SKM-1 treated with dmso at 0.1 percent for 144 hours (cell line): ENCODE results near the gene COL18A1.

ENCODE experiments used
- DNase-seq: peaks from one replicate; lab custom pipeline; 2025; ENCODE audit not compliant: unreplicated experiment; lab: John Stamatoyannopoulos, UW

The COL18A1 gene

DNA sequence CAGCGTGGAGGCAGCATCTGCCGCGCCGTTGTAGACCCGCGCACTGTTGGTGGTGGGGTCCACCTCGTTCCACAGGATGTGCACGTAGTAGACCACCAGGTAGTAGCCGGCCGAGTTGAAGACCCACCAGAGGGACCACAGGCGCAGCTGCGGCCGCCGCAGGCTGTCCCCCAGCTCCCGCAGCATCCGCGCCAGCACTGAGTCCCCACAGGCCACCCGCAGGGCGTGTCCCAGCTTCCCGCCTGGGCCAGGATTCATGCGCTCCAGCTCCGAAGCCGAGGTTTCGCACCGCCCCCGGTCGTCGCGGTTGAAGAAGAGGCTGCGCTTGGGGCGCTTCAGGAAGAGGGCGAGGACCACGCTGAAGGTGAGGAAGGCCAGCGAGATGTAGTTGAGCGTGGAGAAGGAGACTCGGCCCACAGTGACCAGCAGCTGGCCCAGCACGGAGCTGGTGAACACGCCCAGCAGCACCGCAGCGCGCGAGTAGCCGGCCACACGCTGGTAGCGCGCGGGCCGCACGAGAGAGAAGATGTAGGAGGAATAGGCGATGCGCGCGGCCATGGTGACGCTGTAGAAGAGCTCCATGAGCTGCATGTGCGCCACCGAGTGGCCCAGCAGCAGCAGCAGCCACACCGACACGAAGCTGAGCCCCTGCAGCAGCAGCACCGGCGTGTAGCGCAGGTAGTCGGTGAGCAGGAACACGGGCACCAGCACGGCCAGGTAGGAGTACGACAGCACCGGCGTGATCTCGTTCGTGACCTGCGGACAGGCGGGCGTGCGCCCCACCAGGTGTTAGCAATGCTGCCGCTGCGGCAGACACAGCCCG, 126.6 kb downstream of the COL18A1 start:
- no peak for DNase-seq

DNA sequence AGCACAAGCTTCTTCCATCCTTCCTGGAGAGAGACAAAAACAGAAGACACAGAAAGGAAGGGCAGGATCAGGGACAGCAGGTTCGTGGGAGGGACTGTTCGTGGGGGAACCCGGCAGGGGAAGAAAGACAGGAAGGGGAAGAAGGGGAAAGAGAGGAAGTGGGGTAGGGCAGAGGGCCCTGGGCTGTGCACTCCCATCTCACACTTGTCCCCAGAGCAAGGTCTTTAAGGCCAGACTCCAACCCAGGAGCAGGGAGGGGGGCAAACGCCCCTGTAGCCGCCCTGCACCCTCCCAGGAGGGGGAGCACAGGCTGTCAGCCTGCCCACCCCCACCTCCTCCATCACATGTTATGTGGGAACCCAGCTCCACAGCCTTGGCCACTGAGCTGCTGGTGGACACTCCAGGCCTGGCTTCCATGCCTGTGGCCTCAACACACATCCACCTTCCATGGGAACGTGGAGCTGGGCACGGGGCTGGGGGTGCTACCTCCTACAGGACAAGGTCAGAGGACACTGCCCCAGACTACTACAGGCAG, 127.9 kb downstream of the COL18A1 start:
- DNase-seq: peak; percentile 52

DNA sequence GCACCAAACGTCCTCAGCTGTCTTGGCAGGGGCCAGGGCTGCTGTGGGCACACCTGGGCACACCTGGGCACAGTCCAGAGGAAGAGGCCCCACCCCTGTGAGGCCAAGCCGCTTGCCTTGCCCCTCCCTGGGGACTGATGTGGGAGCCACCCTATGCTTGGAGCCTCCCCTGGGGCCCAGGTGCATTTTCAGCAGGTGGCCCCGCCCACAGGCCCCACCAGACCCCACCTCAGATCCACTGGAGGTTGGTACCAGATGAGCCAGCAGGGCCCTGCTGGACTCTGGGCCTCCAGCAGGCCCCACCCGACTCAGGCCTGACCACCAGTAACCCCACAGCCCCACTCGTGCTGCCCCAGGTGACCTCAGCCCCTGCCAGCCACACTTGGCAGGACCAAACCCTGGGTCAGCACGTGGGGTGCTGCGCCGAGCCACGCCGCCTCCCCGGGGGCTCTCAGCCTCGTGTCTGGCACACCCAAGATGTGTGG, 128.4 kb downstream of the COL18A1 start:
- DNase-seq: no peak

DNA sequence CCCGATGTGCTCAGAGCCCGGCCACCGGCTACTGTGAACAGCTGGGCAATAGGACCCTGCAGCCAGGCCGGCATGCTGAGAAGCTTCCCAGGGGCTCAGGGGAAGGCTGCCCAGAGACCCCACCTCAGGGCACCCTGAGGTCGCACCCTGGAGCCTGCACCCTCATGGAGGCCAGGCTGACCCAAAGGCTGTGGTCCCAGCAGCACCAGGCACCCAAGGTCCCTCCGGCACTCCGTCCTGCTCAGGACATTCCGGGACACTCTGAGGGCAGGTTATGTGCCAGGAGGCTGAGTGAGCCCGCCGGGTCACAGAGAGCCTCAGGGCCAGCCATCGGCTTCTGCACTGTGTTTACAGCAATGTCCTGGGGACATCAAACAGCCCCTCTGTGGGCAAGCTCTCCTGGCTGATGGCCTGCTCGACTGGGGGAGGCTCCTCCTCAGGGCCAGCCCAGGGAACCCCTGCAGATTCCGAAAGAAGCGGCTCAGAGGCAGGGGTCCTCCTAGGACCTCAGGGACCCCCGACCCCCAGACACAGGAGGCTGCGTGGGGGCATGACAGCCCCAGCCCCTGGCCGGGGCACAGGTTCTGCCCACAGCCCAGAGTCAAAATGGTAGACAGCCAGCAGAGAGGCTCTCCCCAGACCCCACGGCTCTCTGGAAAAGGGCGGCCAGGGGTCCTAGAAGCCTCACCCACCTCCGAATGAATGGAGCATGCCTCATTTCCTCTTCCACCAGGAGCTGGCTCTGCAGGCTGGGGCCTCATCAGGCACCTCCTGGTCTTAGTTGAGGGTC, 129.1 kb downstream of the COL18A1 start:
- no peak for DNase-seq

DNA sequence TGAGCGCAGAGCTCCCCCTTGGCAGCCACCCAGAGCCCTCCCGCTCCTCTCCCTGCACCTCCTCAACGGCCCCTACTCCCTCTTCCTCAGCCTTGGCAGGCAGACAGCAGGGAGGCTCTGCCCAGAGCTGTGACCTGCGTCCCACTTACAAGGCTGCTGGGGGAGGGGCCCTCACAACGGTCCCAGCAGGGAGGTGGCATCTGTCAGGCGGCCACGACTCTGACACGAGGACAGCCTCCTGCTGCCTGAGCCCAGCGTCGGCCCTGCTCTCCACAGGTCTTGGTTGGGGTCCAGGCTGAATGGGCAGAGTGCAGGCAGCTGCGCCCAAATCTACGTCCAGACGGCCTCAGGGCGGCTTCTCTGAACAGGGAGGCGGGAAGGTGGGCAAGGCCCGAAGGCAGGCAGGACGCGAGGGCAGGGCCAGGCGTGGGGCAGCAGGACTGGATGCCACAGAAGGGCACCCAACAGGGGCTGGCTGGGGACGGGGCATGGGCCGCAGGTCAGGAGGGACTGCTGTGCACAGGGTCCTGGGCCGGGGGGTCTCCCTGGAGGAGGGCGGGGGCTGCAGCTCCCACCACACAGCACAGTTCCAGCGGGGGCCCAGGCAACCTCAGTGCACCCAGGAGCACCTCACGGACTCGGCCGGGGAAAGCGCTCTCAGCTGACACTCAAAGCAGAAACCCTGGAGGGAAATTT, 129.8 kb downstream of the COL18A1 start:
- DNase-seq: no peak

DNA sequence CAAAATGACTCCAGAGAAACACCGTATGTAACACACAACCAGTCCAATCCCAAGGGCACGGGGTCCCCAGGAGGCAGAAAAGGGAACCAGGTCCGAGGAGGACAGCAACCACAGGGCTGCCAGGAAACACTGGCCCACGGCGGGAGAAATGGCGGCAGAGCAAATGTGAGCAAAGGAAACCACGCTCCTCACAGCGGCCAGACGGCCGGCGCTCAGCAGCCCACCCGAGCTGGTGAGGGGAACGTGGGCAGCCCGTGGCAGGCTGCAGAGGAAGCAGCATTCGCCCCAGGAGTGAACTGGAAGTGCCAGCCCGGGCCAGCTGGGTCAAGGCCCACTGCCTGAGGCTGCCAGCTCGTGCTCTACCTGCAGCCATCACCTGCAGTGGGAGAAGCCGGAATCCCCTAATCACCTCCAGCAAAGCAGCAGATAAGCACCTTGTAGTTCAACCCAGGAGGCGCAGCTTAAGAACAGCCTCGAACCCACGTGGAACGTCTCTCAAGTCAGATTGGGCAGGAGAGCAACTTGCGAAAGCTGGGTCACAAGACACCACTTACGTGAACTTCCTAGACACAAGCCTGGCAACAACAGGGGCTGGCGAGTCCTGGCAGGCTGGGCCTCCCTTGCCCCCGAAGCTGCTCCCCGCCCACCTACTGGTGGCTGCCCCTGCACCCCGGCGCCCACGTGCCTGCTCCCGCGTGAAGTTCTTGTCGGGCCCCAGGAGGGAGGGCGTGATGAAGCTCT, 130.5 kb downstream of the COL18A1 start:
- no peak for DNase-seq

DNA sequence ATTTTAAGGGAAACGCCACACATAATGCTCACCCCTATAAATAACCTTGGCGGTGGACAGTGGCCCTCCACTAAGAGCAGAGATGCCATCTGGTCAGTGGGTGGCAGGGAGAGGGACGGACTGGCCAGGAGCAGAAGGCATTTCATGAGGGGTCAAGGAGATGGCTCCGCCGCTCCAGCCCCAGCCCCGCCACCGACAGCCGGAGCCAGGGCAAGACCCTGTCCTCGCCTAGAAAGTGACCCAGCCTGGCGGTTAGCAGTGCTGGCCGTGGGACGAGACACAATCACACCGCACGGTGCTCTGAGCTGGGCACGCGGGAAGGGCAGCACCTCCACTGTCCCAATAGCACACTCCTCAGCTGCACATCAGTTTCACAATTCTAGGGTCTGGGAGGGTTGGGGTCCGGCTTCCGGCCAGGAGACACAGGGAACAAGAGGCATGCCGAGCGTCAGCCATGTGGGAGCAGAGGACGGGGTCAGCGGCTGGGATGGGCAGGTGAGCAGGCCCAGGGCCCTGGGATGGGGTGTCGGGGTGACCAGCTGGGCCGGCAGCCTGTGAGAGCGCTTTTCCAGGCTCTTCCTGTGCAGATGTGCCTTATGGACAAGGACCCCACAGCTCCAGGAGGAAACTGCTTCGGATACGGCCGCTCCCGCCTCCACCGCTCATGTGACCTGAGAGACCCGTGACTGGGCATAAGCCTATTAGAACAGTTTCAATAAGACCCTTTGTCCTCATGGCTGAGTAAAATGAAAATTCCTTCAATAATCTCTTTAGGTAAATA, 131.5 kb downstream of the COL18A1 start:
- no peak for DNase-seq

DNA sequence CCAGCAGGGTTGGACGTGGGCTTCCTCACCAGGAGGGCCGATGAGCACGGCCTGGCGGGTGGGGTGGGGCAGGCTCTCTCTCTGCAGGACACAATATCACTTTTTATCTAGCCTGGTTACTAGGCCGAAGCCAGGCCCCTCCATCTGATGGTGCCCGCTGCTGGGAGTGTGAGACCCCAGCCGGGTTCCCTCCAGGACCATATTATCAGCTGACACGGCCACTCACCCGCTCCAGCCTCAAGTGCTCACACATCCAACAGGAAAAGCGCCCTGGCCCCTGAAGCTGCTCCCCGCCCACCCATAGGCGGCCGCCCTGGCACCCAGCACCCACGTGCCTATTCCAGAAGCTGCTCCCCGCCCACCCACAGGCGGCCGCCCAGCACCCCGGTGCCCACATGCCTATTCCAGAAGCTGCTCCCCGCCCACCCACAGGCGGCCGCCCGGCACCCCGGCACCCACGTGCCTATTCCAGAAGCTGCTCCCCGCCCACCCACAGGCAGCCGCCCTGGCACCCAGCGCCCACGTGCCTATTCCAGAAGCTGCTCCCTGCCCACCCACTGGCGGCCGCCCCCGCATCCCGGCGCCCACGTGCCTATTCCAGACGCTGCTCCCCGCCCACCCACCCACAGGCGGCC, 132.3 kb downstream of the COL18A1 start:
- DNase-seq: no peak

DNA sequence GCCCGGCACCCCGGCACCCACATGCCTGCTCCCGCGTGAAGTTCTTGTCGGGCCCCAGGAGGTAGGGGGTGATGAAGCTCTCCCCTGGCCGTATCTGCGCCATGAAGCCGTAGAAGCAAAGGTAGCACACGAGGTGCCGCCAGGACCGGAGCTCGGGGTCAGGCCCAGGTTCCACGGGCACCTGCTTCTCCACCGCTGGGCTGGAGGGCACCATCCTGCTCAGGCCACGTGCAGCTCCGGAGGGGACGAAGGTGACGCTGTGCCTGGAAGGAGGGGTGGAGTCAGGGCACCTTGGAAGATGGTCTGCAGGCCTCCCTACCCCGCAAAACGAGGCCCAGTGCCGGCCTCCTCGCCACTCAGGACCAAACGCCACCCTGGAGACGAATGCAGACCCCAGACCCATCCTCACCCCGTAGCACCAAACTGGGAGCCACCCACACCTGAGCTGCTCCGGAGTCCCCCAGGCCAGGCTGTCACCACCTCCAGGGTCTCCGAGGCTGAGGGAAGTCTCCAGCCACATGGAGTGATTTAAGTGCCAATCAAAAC, 132.9 kb downstream of the COL18A1 start:
- no peak for DNase-seq

DNA sequence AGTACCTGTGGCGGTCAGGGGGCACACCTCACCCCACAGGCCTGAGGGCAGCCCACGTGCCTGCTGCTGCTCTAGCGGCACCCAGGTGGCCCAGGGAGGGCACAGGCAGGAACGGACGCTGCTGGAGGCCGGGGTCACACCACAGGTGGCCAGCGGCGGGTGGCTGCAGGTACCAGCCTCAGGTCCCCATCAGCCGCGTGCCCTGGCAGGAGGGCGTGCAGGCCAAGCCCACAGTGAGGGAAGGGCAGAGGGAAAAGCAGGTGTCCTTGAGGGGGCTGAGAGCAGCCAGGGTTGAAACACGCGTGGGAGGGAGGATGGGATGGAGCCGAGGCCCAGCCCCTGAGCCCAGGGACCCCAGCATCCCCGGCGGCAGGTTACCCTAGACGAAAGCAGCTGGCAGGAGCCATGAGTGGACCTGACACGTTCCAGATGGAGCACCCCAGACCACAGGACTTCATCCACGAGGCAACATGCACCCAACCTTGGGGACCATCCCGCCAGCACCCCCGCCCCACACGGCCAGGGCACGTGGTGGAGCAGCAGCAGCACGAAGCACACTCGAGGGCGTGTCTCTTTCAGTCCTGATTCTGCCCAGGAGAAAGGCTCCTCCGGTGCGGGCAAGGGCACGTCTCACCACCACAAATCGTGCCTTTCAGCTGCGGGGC, 133.5 kb downstream of the COL18A1 start:
- no peak for DNase-seq

DNA sequence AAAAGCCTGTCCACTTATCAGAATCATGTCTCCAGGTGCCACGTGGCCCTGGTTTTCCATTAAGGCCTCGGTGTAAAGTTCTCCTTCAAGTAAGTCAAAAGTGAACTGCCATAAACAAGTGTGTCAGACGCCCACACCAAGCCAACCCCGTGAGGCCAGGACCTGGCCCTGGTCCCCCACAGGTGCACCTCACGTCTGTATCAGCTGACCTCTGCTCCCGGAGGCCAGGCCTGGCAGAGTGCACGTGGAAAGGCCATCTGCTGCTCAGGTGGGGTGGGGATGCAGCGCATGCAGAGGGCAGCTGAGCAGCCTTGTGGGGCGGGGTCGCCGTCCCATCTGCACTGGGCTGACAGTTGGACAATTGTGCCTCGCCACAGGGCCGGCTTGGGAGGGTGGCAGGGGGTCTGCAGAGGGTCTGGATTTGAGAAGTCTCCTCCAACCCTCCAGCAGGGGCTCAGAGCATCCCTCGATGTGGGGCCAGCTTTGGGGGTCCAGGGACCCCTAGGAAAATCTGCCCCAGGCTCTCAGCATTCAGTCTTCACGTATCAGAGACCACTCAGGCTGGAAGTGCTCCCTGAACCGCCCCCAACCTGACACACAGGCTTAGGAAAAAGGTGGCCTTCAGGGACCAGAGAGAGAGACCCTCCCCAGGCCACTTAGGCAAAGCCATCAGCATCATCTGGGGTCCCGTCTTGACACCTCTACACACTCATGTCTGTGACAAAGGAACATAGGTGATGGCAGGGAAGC, 134.3 kb downstream of the COL18A1 start:
- no peak for DNase-seq

DNA sequence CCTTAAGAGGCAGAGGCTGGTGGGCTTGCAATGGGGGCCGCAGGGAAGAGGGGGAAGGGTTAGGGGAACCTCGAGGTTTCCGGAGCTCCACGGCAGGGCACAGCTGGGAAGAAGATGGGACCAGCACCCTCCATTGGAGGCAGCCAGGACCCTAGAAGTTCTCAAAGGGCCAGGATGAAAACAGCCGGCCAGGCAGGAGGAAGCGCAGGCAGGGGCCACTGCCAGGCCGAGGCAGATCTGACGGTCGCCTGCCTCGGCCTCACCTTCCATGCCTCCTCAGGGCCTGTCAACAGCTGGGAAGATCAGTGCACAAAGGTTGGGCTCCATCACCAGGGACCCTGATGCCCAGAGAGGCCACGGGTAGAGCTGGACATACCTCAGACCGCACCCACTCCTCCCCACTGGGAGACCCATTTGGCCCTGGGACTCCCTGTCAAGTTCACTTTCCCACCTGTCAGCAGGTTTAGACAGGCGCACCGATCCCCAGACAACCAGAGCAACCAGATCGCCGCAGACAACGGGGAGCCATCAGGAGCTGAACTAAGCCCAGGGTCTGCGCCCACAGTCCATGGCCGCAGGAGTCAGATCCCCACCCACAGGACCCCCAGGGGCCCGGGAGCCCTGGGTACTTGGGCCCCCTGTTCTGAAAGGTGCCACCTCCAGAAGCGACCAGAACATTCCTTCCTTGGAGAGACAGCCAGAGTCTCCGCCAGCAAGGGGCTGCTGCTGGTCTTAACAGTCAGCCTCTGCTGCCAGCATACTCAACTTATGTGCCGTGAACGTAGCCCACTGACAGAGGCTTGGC, 135.0 kb downstream of the COL18A1 start:
- no peak for DNase-seq

DNA sequence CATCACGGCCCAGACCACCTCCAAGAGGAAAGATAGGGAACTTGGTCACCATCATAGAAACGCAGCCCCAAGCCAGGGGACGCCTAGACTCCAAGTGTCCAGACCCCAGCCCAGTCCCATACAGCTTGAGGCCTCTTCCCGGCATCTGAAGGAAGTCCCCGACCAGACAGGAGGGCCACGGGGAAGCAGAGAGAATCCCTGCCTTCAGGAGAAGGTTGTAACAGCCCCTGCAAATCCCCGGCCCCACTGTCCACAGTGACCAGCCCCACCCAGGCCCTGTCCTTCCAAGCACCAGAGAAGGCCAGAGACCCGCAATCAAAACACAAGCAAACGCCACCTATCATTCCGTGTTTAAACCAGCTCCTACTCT, 135.6 kb downstream of the COL18A1 start:
- no peak for DNase-seq

DNA sequence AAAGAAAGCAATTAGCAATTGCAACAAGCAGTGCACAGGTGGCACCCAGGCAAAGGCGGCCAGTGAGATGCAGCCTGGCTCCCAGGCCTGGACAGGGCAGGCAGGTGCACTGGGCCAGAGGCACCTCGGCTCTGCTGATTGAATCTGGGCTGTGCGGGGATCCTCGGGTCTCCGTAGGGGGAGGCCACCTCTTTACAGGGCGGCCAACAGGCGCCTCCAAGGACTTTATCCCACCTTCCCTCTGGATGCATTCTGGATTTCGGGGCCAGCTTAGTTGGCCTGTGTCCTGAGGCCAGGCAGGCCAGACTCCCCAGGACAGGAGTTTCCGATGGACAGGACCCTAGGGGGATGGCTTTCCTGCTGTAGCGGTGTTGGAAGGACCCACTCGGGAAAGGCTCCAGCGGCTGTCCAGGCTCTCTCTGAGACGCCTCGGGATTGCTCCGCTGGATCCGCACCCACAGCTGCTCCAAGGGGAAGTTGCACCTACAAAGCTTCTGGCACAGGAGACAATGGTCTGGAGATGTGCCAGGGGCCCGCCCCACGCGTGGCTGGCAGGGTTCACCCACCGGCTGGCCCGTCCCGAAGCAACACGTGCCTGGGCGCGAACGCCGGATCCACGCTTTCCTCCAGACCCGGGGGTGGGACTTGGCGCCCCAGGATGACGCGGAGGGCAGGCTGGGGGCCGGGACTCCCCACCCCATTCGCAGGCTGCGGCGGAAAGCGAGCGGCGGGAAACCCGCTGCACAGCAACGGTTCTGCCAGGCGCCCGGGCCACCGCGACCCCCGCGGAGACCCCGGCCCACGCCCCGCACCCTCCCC, 136.5 kb downstream of the COL18A1 start:
- DNase-seq: peak; percentile 41

DNA sequence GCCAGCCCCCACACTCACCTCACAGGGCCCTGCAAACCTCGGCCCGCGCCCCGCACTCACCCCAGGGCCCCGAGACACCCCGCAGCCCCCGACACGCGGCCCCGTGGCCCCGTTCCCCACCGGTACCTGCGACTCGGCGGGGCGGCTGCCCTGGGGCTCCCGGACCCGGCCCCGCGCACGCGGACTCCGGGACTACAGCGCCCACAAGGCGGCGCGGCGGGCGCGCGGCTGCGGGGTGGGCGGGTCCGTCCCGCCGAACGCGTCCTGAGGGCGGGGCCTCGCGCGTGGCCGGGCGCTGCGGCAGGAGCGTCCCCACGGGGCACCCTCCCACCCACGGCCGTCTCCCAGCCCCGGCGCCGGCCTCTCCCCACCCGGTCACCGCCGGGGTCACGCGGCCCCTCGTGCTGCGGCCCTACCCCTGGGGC, 137.3 kb downstream of the COL18A1 start, which contains the start of gene SLC19A1:
Gene SLC19A1 (minus strand): TSS at position 199 of the 425 bp plus-strand sequence. CDS start 4,481 bp downstream, outside the sequence.
- DNase-seq: peak; percentile 54
